SK-N-MC (cell line): ENCODE data around the gene DLG2.

Experiments
- EZH2 ChIP-seq: fragments of 200-600 bp; sonication (generic); IDR thresholded peaks from one replicate; pipeline ENCODE4 v1.6.1; 2017; ENCODE audit warnings: antibody characterized with exemption
- FOXP2 ChIP-seq: optimal IDR thresholded peaks from 2 replicates; pipeline ENCODE3; 2011; ENCODE audit warnings: mild to moderate bottlenecking, moderate library complexity; ENCODE audit not compliant: insufficient read depth; ENCODE audit errors: extremely low read length, control extremely low read depth
- POLR2AphosphoS5 ChIP-seq: IDR thresholded peaks from 2 replicates; pipeline ENCODE4 v1.6.1; 2012; ENCODE audit warnings: mild to moderate bottlenecking, low read depth, low read length, borderline replicate concordance

- TF ChIP-seq POLR2AphosphoS5 (no peak), EZH2 (no peak), FOXP2 (no peak)
Measured at GRCh38 chr11:84480131-84480530, 1147.0 kb downstream of the DLG2 start.
